Measurements from ENCODE around the gene PGM5.

Gene PGM5

GRCh38 chr9:68462105-68462775, 105.8 kb downstream of the PGM5 start:
- Histone ChIP-seq H3K4me1 (ENCODE audit: control insufficient read depth in 1 of 2, insufficient read depth in 1 of 2, low read depth in 1 of 2, low read length in 1 of 2) (no peaks in the 10 kb centered on the region), H3K36me3 (no peaks in the 10 kb centered on the region), H3K4me3 (ENCODE audit: low read depth in 1 of 2, low read length in 1 of 2) (no peak overlapping the region), H3K27ac (no peak overlapping the region), H3K27me3 (no peaks in the 10 kb centered on the region), H3K9me3 (no peaks in the 10 kb centered on the region)
- TF ChIP-seq CTCF (IDR thresholded peaks at IDR 0.05) = no peak

GRCh38 chr9:68470067-68470466, 113.7 kb downstream of the PGM5 start:
- H3K27ac ChIP-seq = no peak overlapping the region
- no peaks in the 10 kb centered on the region for H3K9me3 ChIP-seq
- H3K4me3 ChIP-seq (ENCODE audit: low read depth in 1 of 2, low read length in 1 of 2) = no peak overlapping the region
- H3K4me1 ChIP-seq (ENCODE audit: control insufficient read depth in 1 of 2, insufficient read depth in 1 of 2, low read depth in 1 of 2, low read length in 1 of 2) = no peaks in the 10 kb centered on the region
- no peaks in the 10 kb centered on the region for H3K36me3 ChIP-seq
- no peaks in the 10 kb centered on the region for H3K27me3 ChIP-seq
- TF ChIP-seq CTCF (IDR thresholded peaks at IDR 0.05) = no peak

- Histone ChIP-seq H3K4me1 (ENCODE audit: control insufficient read depth in 1 of 2, insufficient read depth in 1 of 2, low read depth in 1 of 2, low read length in 1 of 2) (no peaks in the 10 kb centered on the region), H3K4me3 (ENCODE audit: low read depth in 1 of 2, low read length in 1 of 2) (no peak overlapping the region), H3K36me3 (no peaks in the 10 kb centered on the region)
Measured at GRCh38 chr9:68470634-68471033, 114.2 kb downstream of the PGM5 start.

GRCh38 chr9:68472119-68472518, 115.7 kb downstream of the PGM5 start:
- TF ChIP-seq CTCF (IDR thresholded peaks at IDR 0.05) = no peak
- no peaks in the 10 kb centered on the region for H3K9me3 ChIP-seq
- H3K36me3 ChIP-seq = no peaks in the 10 kb centered on the region
- no peak overlapping the region for H3K27ac ChIP-seq
- no peaks in the 10 kb centered on the region for H3K27me3 ChIP-seq
- no peak overlapping the region for H3K4me3 ChIP-seq (ENCODE audit: low read depth in 1 of 2, low read length in 1 of 2)
- H3K4me1 ChIP-seq (ENCODE audit: control insufficient read depth in 1 of 2, insufficient read depth in 1 of 2, low read depth in 1 of 2, low read length in 1 of 2) = no peaks in the 10 kb centered on the region

More at GRCh38 chr9:68470634-68471033, 114.2 kb downstream of the PGM5 start:
- TF ChIP-seq CTCF (IDR thresholded peaks at IDR 0.05) = no peak
- Histone ChIP-seq H3K27me3 (no peaks in the 10 kb centered on the region), H3K27ac (no peak overlapping the region), H3K9me3 (no peaks in the 10 kb centered on the region)

- Histone ChIP-seq H3K9me3 (no peaks in the 10 kb centered on the region), H3K27ac (no peak overlapping the region), H3K4me3 (ENCODE audit: low read depth in 1 of 2, low read length in 1 of 2) (no peak overlapping the region), H3K36me3 (no peaks in the 10 kb centered on the region), H3K27me3 (no peaks in the 10 kb centered on the region), H3K4me1 (ENCODE audit: control insufficient read depth in 1 of 2, insufficient read depth in 1 of 2, low read depth in 1 of 2, low read length in 1 of 2) (no peaks in the 10 kb centered on the region)
- TF ChIP-seq CTCF (IDR thresholded peaks at IDR 0.05) = no peak
Measured at GRCh38 chr9:68473790-68474189, 117.4 kb downstream of the PGM5 start.
